CD8-positive, alpha-beta memory T cell (primary cell): ENCODE data around the gene SMIM10L2A. TPM values are rescaled to one million over a fixed set of nuclear protein-coding genes. Genes with fewer than 3 reads are reported as not detected.

ENCODE experiments used
- CTCF ChIA-PET: fragments of 350-600 bp; sonication (Branson Sonifier 250); formaldehyde crosslinking; loops from one replicate; lab custom pipeline; 2021; ENCODE audit warnings: antibody characterized with exemption; lab: Charles Lee
- POLR2A ChIA-PET: fragments of 350-600 bp; sonication (Branson Sonifier 250); formaldehyde crosslinking; loops from one replicate; lab custom pipeline; 2021; ENCODE audit warnings: antibody characterized with exemption; lab: Charles Lee
- DNase-seq, 5 donors: peaks; one replicate each; pipeline versions ENCODE4 v3.0.0 to v3.0.0-alpha.2; 2020 to 2022; ENCODE audit warnings: mixed read lengths in 1 of 5
- H3K27ac ChIP-seq: one replicate; pipeline ENCODE4 v1.7.0; 2013; ENCODE audit warnings: low read depth, mild to moderate bottlenecking, low read length, moderate library complexity
- H3K27me3 ChIP-seq: 2 replicates; pipeline ENCODE4 v1.7.0; 2013; ENCODE audit warnings: low read length, mild to moderate bottlenecking; ENCODE audit not compliant: insufficient read depth, poor library complexity, severe bottlenecking
- H3K36me3 ChIP-seq: 2 replicates; pipeline ENCODE4 v1.7.0; 2013; ENCODE audit warnings: mild to moderate bottlenecking, low read length, moderate library complexity; ENCODE audit not compliant: insufficient read depth
- H3K4me1 ChIP-seq: 2 replicates; pipeline ENCODE4 v1.7.0; 2013; ENCODE audit warnings: mild to moderate bottlenecking, low read length, moderate library complexity; ENCODE audit not compliant: insufficient read depth
- H3K4me3 ChIP-seq: 2 replicates; pipeline ENCODE4 v1.7.0; 2013; ENCODE audit warnings: mild to moderate bottlenecking, low read length
- H3K9me3 ChIP-seq: 2 replicates; pipeline ENCODE4 v1.7.0; 2013; ENCODE audit warnings: mild to moderate bottlenecking, low read length
- H3K27ac Mint-ChIP-seq, 8 donors: one replicate each; pipeline ENCODE4 v1.8.0; 2020 to 2021; ENCODE audit warnings: mixed read lengths in 8 of 8, mild to moderate bottlenecking in 6 of 8, inconsistent platforms in 3 of 8, moderate library complexity in 3 of 8
- H3K27me3 Mint-ChIP-seq, 2 donors: one replicate each; pipeline ENCODE4 v1.8.0; 2020 to 2021; ENCODE audit warnings: mixed read lengths in 2 of 2, mild to moderate bottlenecking in 1 of 2, moderate library complexity in 1 of 2
- H3K36me3 Mint-ChIP-seq, 3 donors: one replicate each; pipeline ENCODE4 v1.8.0; 2020 to 2021; ENCODE audit warnings: mixed read lengths in 3 of 3, inconsistent platforms in 1 of 3, mild to moderate bottlenecking in 1 of 3
- H3K4me1 Mint-ChIP-seq, 3 donors: one replicate each; pipeline ENCODE4 v1.8.0; 2020 to 2021; ENCODE audit warnings: mixed read lengths in 3 of 3, inconsistent platforms in 1 of 3, mild to moderate bottlenecking in 1 of 3
- H3K4me3 Mint-ChIP-seq, 7 donors: one replicate each; pipeline ENCODE4 v1.8.0; 2020 to 2021; ENCODE audit warnings: mixed read lengths in 7 of 7, mild to moderate bottlenecking in 6 of 7, moderate library complexity in 4 of 7, inconsistent platforms in 2 of 7
- H3K9me3 Mint-ChIP-seq, 5 donors: one replicate each; pipeline ENCODE4 v1.8.0; 2020 to 2022; ENCODE audit warnings: mixed read lengths in 5 of 5, mild to moderate bottlenecking in 3 of 5, moderate library complexity in 2 of 5, inconsistent platforms in 1 of 5
- polyA plus RNA-seq: library from polyadenylated mRNA; unstranded; fragments of 300-500 nt; fragmentation: Illumina TruSeq; gene quantifications from one replicate; pipeline ENCODE4 v1.2.3, GENCODE V29; 2021
- total RNA-seq, 2 experiments: library from RNA; stranded (reverse); gene quantifications; one replicate each; pipeline ENCODE4 v1.2.3, GENCODE V29; 2021

SMIM10L2A gene
- total RNA-seq (under 1 TPM; 0.48 to 0.62 TPM), polyA plus RNA-seq (0.10 TPM)

GRCh38 chrX:135421932-135422809 lies at the start of gene SMIM10L2A:
TSS of gene SMIM10L2A (plus strand) at chrX:135421944. CDS start at chrX:135422132, 188 bp downstream.
- peak within 1 kb of the TSS; percentile 41 for H3K4me3 ChIP-seq
- H3K36me3 Mint-ChIP-seq = no peaks in the 10 kb centered on the region
- peaks cover 0 to 2% of the 10 kb centered on the region in 2 donors for H3K27me3 Mint-ChIP-seq
- peak within 1 kb of the TSS in 3 of 8 donors; percentile 43 to 72 (median 63) for H3K27ac Mint-ChIP-seq
- POLR2A ChIA-PET = no interaction called here
- H3K27ac ChIP-seq = no peak within 1 kb of the TSS
- peak within 1 kb of the TSS; percentile 71 to 86 (median 73) for H3K4me3 Mint-ChIP-seq
- H3K9me3 ChIP-seq = no peaks in the 10 kb centered on the region
- H3K4me1 Mint-ChIP-seq = peaks cover 0 to 8% (median 5%) of the 10 kb centered on the region in 3 donors
- no peaks in the 10 kb centered on the region for H3K36me3 ChIP-seq
- no peaks in the 10 kb centered on the region for H3K27me3 ChIP-seq
- H3K9me3 Mint-ChIP-seq = no peaks in the 10 kb centered on the region
- CTCF ChIA-PET = no interaction called here
- peak in 2 of 5 donors; percentile 8 to 48 for DNase-seq
- peaks cover 5% of the 10 kb centered on the region for H3K4me1 ChIP-seq

DNA sequence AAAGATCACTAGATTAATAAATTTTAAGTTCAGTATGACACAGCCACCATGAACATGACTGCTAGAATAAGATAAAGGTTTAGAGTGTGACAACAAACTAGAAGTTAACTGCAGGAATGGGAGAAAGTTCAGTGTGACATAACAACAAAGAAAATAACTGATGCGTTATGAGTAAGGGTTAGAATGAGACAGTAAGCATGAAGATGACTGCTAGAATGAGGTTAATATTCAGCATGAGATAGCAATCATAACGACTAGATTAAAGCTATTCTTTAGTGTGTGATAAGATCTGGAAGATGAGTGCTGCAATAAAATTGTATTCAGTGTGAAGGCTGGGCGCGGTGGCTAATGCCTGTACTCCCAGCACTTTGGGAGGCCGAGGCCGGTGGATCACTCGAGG lies 48.4 kb upstream of the SMIM10L2A start:
- Histone ChIP-seq H3K36me3 (no peaks in the 10 kb centered on the region), H3K4me3 (no peak overlapping the region), H3K27me3 (no peaks in the 10 kb centered on the region), H3K4me1 (no peaks in the 10 kb centered on the region), H3K27ac (no peak overlapping the region), H3K9me3 (no peaks in the 10 kb centered on the region)
- ChIA-PET CTCF (no interaction called here), POLR2A (no interaction called here)
- H3K4me3 Mint-ChIP-seq = no peak overlapping the region
- no peaks in the 10 kb centered on the region for H3K27me3 Mint-ChIP-seq
- peaks cover 0 to 12% (median 3%) of the 10 kb centered on the region in 5 donors for H3K9me3 Mint-ChIP-seq
- no peak for DNase-seq
- H3K4me1 Mint-ChIP-seq = peaks cover 0 to 7% (median 4%) of the 10 kb centered on the region in 3 donors
- H3K36me3 Mint-ChIP-seq = peaks cover 0 to 14% (median 4%) of the 10 kb centered on the region in 3 donors
- no peak overlapping the region for H3K27ac Mint-ChIP-seq

DNA sequence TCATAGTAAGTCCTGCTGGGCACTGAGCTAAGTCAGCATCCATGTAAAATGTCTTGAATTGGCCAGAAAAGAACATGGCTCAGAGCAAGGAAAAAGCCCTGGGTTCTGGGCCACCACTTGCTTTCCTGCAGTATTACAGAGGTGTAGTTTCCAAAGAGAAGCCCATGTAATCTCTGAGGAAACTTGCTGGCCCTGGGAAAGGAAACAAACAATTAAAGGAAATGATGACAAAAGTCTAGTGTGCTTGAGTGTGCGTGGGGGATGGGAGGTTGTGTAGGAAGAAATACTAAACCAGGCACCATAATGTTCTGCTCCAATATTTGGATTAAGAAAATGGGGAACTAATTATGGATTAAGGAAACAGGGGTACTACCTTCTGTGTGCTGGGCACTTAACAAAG lies 39.5 kb upstream of the SMIM10L2A start:
- Mint-ChIP-seq H3K36me3 (peaks cover 0 to 2% (median 0%) of the 10 kb centered on the region in 3 donors), H3K27ac (peak overlapping the region in 2 of 8 donors; percentile 9 to 13), H3K4me1 (peaks cover 43 to 61% (median 43%) of the 10 kb centered on the region in 3 donors), H3K9me3 (no peaks in the 10 kb centered on the region), H3K27me3 (peaks cover 0 to 10% of the 10 kb centered on the region in 2 donors), H3K4me3 (peak overlapping the region in 3 of 7 donors; percentile 11 to 41 (median 25))
- Histone ChIP-seq H3K9me3 (no peaks in the 10 kb centered on the region), H3K36me3 (no peaks in the 10 kb centered on the region), H3K27me3 (no peaks in the 10 kb centered on the region), H3K4me1 (peaks cover 40% of the 10 kb centered on the region), H3K4me3 (no peak overlapping the region), H3K27ac (no peak overlapping the region)
- POLR2A ChIA-PET = no interaction called here
- no peak for DNase-seq
- CTCF ChIA-PET = no interaction called here

GRCh38 chrX:135383249-135383648 lies 38.5 kb upstream of the SMIM10L2A start:
- Histone ChIP-seq H3K36me3 (no peaks in the 10 kb centered on the region), H3K27ac (no peak overlapping the region), H3K9me3 (no peaks in the 10 kb centered on the region), H3K4me3 (peak overlapping the region; percentile 42), H3K4me1 (peaks cover 40% of the 10 kb centered on the region), H3K27me3 (no peaks in the 10 kb centered on the region)
- H3K27ac Mint-ChIP-seq = peak overlapping the region; percentile 9 to 89 (median 72)
- H3K4me1 Mint-ChIP-seq = peaks cover 43 to 58% (median 43%) of the 10 kb centered on the region in 3 donors
- peaks cover 0 to 11% of the 10 kb centered on the region in 2 donors for H3K27me3 Mint-ChIP-seq
- peaks cover 0 to 2% (median 0%) of the 10 kb centered on the region in 3 donors for H3K36me3 Mint-ChIP-seq
- POLR2A ChIA-PET = no interaction called here
- no peak for DNase-seq
- CTCF ChIA-PET = no interaction called here
- peak overlapping the region in 5 of 7 donors; percentile 15 to 69 (median 48) for H3K4me3 Mint-ChIP-seq
- no peaks in the 10 kb centered on the region for H3K9me3 Mint-ChIP-seq

DNA sequence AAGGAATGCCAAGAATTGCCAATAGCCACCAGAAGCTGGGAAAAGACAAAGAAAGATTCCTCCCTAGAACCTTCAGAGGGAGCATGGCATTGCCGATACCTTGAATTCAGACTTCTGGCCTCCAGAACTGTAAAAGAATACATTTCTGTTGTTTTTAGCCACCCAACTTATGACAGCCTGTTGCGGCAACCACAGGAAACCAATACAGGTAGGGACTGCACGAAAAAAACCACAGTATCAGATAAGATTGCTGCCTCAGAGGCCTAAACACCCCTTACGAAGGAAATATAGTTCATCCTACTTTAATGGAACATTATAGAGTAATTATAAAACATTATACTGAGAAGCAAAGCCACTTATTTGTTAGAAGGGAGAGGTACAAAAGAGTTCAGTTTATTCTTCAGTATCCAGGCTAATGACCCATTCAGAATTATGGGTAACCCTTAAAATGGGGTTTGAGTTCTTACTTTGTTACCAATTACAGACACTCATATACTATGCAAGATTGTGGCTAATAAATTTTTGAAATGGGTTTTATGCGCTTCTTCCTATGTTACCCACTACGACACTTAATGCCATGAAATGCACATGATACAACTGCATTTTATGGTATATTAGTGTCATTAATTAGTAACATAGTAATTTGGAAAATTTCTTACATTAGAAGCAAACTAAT lies 37.4 kb upstream of the SMIM10L2A start:
- Histone ChIP-seq H3K9me3 (no peaks in the 10 kb centered on the region), H3K4me3 (peak overlapping the region; percentile 42), H3K27ac (no peak overlapping the region), H3K4me1 (peaks cover 40% of the 10 kb centered on the region), H3K27me3 (no peaks in the 10 kb centered on the region), H3K36me3 (no peaks in the 10 kb centered on the region)
- Mint-ChIP-seq H3K27ac (peak overlapping the region; percentile 38 to 89 (median 60)), H3K27me3 (peaks cover 0 to 16% of the 10 kb centered on the region in 2 donors), H3K36me3 (peaks cover 0 to 2% (median 0%) of the 10 kb centered on the region in 3 donors), H3K4me1 (peaks cover 43 to 49% (median 43%) of the 10 kb centered on the region in 3 donors), H3K4me3 (peak overlapping the region; percentile 24 to 69 (median 54)), H3K9me3 (no peaks in the 10 kb centered on the region)
- ChIA-PET CTCF (no interaction called here), POLR2A (no interaction called here)
- peak; percentile 8 to 70 (median 60) for DNase-seq

DNA sequence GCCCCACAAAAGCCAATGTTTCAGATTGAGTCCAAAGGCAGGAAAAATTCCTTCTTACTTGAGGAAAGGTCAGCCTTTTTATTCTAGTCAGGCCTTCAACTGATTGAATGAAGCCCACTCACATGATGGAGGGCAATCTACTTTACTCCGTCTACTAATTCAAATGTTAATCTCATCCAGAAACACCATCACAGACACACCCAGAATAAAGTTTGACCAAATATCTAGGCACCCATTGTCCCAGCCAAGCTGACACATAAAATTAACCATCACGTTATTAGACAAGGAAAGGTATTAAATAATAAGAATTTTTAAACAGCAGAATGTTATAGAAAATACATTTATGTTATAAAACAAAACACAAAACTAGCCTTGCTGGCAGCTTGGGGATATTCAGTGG lies 32.9 kb upstream of the SMIM10L2A start:
- no peaks in the 10 kb centered on the region for H3K9me3 ChIP-seq
- no peak overlapping the region for H3K4me3 Mint-ChIP-seq
- H3K36me3 Mint-ChIP-seq = no peaks in the 10 kb centered on the region
- no peaks in the 10 kb centered on the region for H3K36me3 ChIP-seq
- H3K27ac Mint-ChIP-seq = no peak overlapping the region
- H3K4me3 ChIP-seq = no peak overlapping the region
- ChIA-PET POLR2A (no interaction called here), CTCF (no interaction called here)
- H3K4me1 ChIP-seq = peaks cover 18% of the 10 kb centered on the region
- peaks cover 18 to 21% (median 20%) of the 10 kb centered on the region in 3 donors for H3K4me1 Mint-ChIP-seq
- H3K27me3 Mint-ChIP-seq = peaks cover 0 to 11% of the 10 kb centered on the region in 2 donors
- H3K27me3 ChIP-seq = no peaks in the 10 kb centered on the region
- H3K9me3 Mint-ChIP-seq = no peaks in the 10 kb centered on the region
- H3K27ac ChIP-seq = no peak overlapping the region
- no peak for DNase-seq

- ChIA-PET POLR2A (no interaction called here), CTCF (interaction anchor here (1.2 kb wide), 1 partner anchor 14 kb away, joined by 4 read pairs; no protein-coding TSS in a partner anchor)
- Mint-ChIP-seq H3K4me3 (no peak overlapping the region), H3K4me1 (peaks cover 14 to 17% (median 16%) of the 10 kb centered on the region in 3 donors), H3K27me3 (peaks cover 0 to 11% of the 10 kb centered on the region in 2 donors), H3K9me3 (no peaks in the 10 kb centered on the region), H3K27ac (no peak overlapping the region), H3K36me3 (no peaks in the 10 kb centered on the region)
- H3K4me1 ChIP-seq = peaks cover 16% of the 10 kb centered on the region
- no peaks in the 10 kb centered on the region for H3K36me3 ChIP-seq
- no peak overlapping the region for H3K4me3 ChIP-seq
- no peak overlapping the region for H3K27ac ChIP-seq
- no peak for DNase-seq
- H3K27me3 ChIP-seq = no peaks in the 10 kb centered on the region
- no peaks in the 10 kb centered on the region for H3K9me3 ChIP-seq
Measured at GRCh38 chrX:135389243-135389642, 32.5 kb upstream of the SMIM10L2A start.
